ENCODE results near the gene IGF2BP2.
A peak's percentile ranks its signal among the peaks of the same experiment; 100 is the strongest.

Gene IGF2BP2

GRCh38 chr3:185678027-185678426, 146.8 kb downstream of the IGF2BP2 start:
- no peak overlapping the region for H4K91ac ChIP-seq (ENCODE audit: low read depth, low read length, poor library complexity)
- peaks cover 0 to 41% of the 10 kb centered on the region in 2 donors for H3K9me3 ChIP-seq (replicated peaks in 1 of 2; ENCODE audit: control insufficient read depth in 2 of 2, insufficient read depth in 1 of 2, low read depth in 1 of 2, low read length in 2 of 2)
- H4K8ac ChIP-seq (ENCODE audit: low read depth, low read length): no peak overlapping the region
- no peak overlapping the region for H2BK5ac ChIP-seq (ENCODE audit: low read length)
- no peak overlapping the region for H2BK120ac ChIP-seq (ENCODE audit: low read depth, low read length)
- no peak overlapping the region for H3K4ac ChIP-seq (ENCODE audit: low read length)
- no peak overlapping the region for H3K4me2 ChIP-seq (ENCODE audit: insufficient read depth, low read length, poor library complexity, severe bottlenecking)
- WGBS, 2 donors (ENCODE audit: extremely low coverage in 2 of 2, insufficient read length in 2 of 2, insufficient replicate concordance in 1 of 2): no CpG with 5 or more reads among the region's 1 CpG
- no peaks in the 10 kb centered on the region for H3K4me1 ChIP-seq (ENCODE audit: control insufficient read depth in 2 of 2, insufficient read depth in 1 of 2, low read depth in 1 of 2, low read length in 2 of 2)
- H3K9ac ChIP-seq (ENCODE audit: low read depth, low read length, poor library complexity): no peak overlapping the region
- H3K23ac ChIP-seq (ENCODE audit: low read depth, low read length, poor library complexity): no peak overlapping the region
- no peak overlapping the region for H2AFZ ChIP-seq (ENCODE audit: low read length)
- H3K79me1 ChIP-seq (ENCODE audit: low read depth, low read length): no peaks in the 10 kb centered on the region
- H2AK5ac ChIP-seq (ENCODE audit: low read depth, low read length): no peak overlapping the region
- no peak overlapping the region for H3K14ac ChIP-seq (ENCODE audit: low read length)
- peaks cover 28 to 94% of the 10 kb centered on the region in 2 donors for H3K36me3 ChIP-seq (replicated peaks in 1 of 2; ENCODE audit: control insufficient read depth in 2 of 2, insufficient read depth in 2 of 2, low read length in 2 of 2)
- no peak for DNase-seq (ENCODE audit: low spot score)
- H3K27ac ChIP-seq (replicated peaks; ENCODE audit: low read length): no peak overlapping the region
- no peak overlapping the region for H3K4me3 ChIP-seq (ENCODE audit: low read length in 2 of 2)
- H3K27me3 ChIP-seq (ENCODE audit: control insufficient read depth in 3 of 3, insufficient read depth in 3 of 3, low read depth in 1 of 3, low read length in 3 of 3): no peaks in the 10 kb centered on the region
- H3K18ac ChIP-seq (ENCODE audit: low read length): no peak overlapping the region
- no peak overlapping the region for H2BK12ac ChIP-seq (ENCODE audit: low read length)
- no peak overlapping the region for H2BK15ac ChIP-seq (ENCODE audit: low read length)

DNA sequence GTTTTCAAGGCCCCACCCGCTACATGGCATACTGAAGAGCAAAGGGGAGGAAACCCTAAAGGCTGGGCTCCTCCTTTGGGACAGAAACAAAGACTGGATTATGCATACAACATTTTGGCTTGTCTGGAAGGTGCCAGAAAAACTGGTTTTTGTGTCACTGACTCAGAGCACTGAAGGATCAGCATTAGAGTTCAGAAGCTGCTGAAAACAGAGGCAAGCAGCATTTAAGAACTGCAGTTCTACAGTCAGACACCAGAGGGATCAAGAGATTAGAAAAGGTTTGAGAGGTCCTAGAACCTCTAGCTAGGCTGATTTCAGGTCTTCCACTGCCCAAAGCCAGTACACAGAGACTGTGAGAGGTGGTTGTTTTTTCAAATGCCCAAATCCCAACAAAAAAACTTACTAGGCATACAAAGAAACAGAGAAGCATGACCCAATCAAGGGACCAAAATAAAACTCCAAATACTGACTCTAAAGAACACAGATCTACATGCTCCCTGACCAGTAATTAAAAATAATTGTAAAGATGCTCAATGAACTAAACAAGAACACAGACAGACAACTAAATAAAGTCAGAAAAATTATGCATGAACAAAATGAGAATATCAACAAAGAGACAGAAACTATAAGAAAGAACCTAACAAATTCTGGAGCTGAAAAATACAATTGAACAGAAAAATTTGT, 147.6 kb downstream of the IGF2BP2 start:
- H3K18ac ChIP-seq (ENCODE audit: low read length): no peak overlapping the region
- H3K4me2 ChIP-seq (ENCODE audit: insufficient read depth, low read length, poor library complexity, severe bottlenecking): no peak overlapping the region
- no peak overlapping the region for H2BK12ac ChIP-seq (ENCODE audit: low read length)
- no peaks in the 10 kb centered on the region for H3K79me1 ChIP-seq (ENCODE audit: low read depth, low read length)
- H2AFZ ChIP-seq (ENCODE audit: low read length): no peak overlapping the region
- DNase-seq (ENCODE audit: low spot score): peak; percentile 40
- no peak overlapping the region for H3K23ac ChIP-seq (ENCODE audit: low read depth, low read length, poor library complexity)
- H2AK5ac ChIP-seq (ENCODE audit: low read depth, low read length): no peak overlapping the region
- no peaks in the 10 kb centered on the region for H3K27me3 ChIP-seq (ENCODE audit: control insufficient read depth in 3 of 3, insufficient read depth in 3 of 3, low read depth in 1 of 3, low read length in 3 of 3)
- peaks cover 0 to 34% of the 10 kb centered on the region in 2 donors for H3K9me3 ChIP-seq (replicated peaks in 1 of 2; ENCODE audit: control insufficient read depth in 2 of 2, insufficient read depth in 1 of 2, low read depth in 1 of 2, low read length in 2 of 2)
- no peak overlapping the region for H2BK15ac ChIP-seq (ENCODE audit: low read length)
- H2BK120ac ChIP-seq (ENCODE audit: low read depth, low read length): no peak overlapping the region
- no peak overlapping the region for H4K91ac ChIP-seq (ENCODE audit: low read depth, low read length, poor library complexity)
- no peaks in the 10 kb centered on the region for H3K4me1 ChIP-seq (ENCODE audit: control insufficient read depth in 2 of 2, insufficient read depth in 1 of 2, low read depth in 1 of 2, low read length in 2 of 2)
- no peak overlapping the region for H3K4me3 ChIP-seq (ENCODE audit: low read length in 2 of 2)
- peaks cover 32 to 94% of the 10 kb centered on the region in 2 donors for H3K36me3 ChIP-seq (replicated peaks in 1 of 2; ENCODE audit: control insufficient read depth in 2 of 2, insufficient read depth in 2 of 2, low read length in 2 of 2)
- no CpG with 5 or more reads among the region's 1 CpG for WGBS, 2 donors (ENCODE audit: extremely low coverage in 2 of 2, insufficient read length in 2 of 2, insufficient replicate concordance in 1 of 2)
- no peak overlapping the region for H3K4ac ChIP-seq (ENCODE audit: low read length)
- no peak overlapping the region for H2BK5ac ChIP-seq (ENCODE audit: low read length)
- no peak overlapping the region for H3K27ac ChIP-seq (replicated peaks; ENCODE audit: low read length)
- no peak overlapping the region for H3K9ac ChIP-seq (ENCODE audit: low read depth, low read length, poor library complexity)
- H4K8ac ChIP-seq (ENCODE audit: low read depth, low read length): no peak overlapping the region
- H3K14ac ChIP-seq (ENCODE audit: low read length): no peak overlapping the region

DNA sequence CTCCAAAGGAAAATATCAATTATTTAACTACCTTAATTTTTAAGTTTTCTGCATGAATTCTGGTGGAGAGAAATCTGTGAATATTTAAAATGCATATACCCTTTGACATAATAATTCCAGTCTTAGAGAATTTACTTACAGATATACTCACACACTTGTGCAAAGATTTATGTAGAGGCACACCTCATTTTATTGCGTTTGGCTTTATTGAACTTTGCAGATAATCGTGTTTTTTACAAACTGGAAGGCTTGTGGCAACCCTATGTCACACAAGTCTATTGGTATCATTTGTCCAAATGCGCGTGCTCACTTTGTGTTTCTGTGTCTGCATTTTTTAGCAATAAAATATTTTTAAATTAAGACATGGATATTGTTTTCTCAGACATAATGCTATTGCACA, 157.3 kb downstream of the IGF2BP2 start:
- Histone ChIP-seq H3K36me3 (replicated peaks in 1 of 2; ENCODE audit: control insufficient read depth in 2 of 2, insufficient read depth in 2 of 2, low read length in 2 of 2) (peaks cover 20 to 93% of the 10 kb centered on the region in 2 donors), H3K14ac (ENCODE audit: low read length) (no peak overlapping the region), H3K4me1 (ENCODE audit: control insufficient read depth in 2 of 2, insufficient read depth in 1 of 2, low read depth in 1 of 2, low read length in 2 of 2) (no peaks in the 10 kb centered on the region), H3K4ac (ENCODE audit: low read length) (no peak overlapping the region), H3K27me3 (ENCODE audit: control insufficient read depth in 3 of 3, insufficient read depth in 3 of 3, low read depth in 1 of 3, low read length in 3 of 3) (no peaks in the 10 kb centered on the region), H4K91ac (ENCODE audit: low read depth, low read length, poor library complexity) (no peak overlapping the region), H4K8ac (ENCODE audit: low read depth, low read length) (no peak overlapping the region), H2AFZ (ENCODE audit: low read length) (no peak overlapping the region), H2BK5ac (ENCODE audit: low read length) (no peak overlapping the region), H3K4me2 (ENCODE audit: insufficient read depth, low read length, poor library complexity, severe bottlenecking) (no peak overlapping the region), H3K79me1 (ENCODE audit: low read depth, low read length) (no peaks in the 10 kb centered on the region), H3K9me3 (replicated peaks in 1 of 2; ENCODE audit: control insufficient read depth in 2 of 2, insufficient read depth in 1 of 2, low read depth in 1 of 2, low read length in 2 of 2) (peaks cover 1 to 14% of the 10 kb centered on the region in 2 donors), H2AK5ac (ENCODE audit: low read depth, low read length) (no peak overlapping the region), H3K27ac (replicated peaks; ENCODE audit: low read length) (no peak overlapping the region), H2BK12ac (ENCODE audit: low read length) (no peak overlapping the region), H2BK120ac (ENCODE audit: low read depth, low read length) (no peak overlapping the region), H3K23ac (ENCODE audit: low read depth, low read length, poor library complexity) (no peak overlapping the region), H2BK15ac (ENCODE audit: low read length) (no peak overlapping the region), H3K4me3 (ENCODE audit: low read length in 2 of 2) (no peak overlapping the region), H3K18ac (ENCODE audit: low read length) (no peak overlapping the region), H3K9ac (ENCODE audit: low read depth, low read length, poor library complexity) (no peak overlapping the region)
- DNase-seq (ENCODE audit: low spot score): no peak
- WGBS, 2 donors (ENCODE audit: extremely low coverage in 2 of 2, insufficient read length in 2 of 2, insufficient replicate concordance in 1 of 2): no CpG with 5 or more reads among the region's 4 CpGs

DNA sequence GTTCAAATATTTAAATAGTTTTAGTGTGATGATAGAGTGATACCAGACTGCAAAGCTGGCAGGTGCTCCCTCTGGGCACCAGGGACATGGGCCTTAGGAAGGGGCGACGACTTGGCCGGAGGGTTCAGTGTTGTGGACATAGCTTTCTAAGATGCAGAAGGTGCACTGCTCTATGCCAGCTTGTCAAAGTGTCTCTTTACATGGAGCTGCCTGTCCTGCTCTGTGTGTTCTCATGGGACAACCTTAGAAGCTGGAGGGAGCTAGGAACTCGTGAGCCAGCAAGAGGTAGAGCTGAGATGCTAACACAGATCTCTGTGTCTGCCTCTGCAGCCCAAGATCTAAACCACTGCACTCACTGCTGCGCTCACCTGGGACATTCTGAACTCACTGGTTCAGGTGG, 160.9 kb downstream of the IGF2BP2 start:
- no peaks in the 10 kb centered on the region for H3K27me3 ChIP-seq (ENCODE audit: control insufficient read depth in 3 of 3, insufficient read depth in 3 of 3, low read depth in 1 of 3, low read length in 3 of 3)
- no peak for DNase-seq (ENCODE audit: low spot score)
- no peak overlapping the region for H2AFZ ChIP-seq (ENCODE audit: low read length)
- H4K91ac ChIP-seq (ENCODE audit: low read depth, low read length, poor library complexity): no peak overlapping the region
- no peaks in the 10 kb centered on the region for H3K4me1 ChIP-seq (ENCODE audit: control insufficient read depth in 2 of 2, insufficient read depth in 1 of 2, low read depth in 1 of 2, low read length in 2 of 2)
- H3K4me2 ChIP-seq (ENCODE audit: insufficient read depth, low read length, poor library complexity, severe bottlenecking): no peak overlapping the region
- peak overlapping the region; percentile 10 for H3K23ac ChIP-seq (ENCODE audit: low read depth, low read length, poor library complexity)
- H3K14ac ChIP-seq (ENCODE audit: low read length): no peak overlapping the region
- H3K79me1 ChIP-seq (ENCODE audit: low read depth, low read length): no peaks in the 10 kb centered on the region
- H2BK5ac ChIP-seq (ENCODE audit: low read length): no peak overlapping the region
- no peak overlapping the region for H2AK5ac ChIP-seq (ENCODE audit: low read depth, low read length)
- no peak overlapping the region for H4K8ac ChIP-seq (ENCODE audit: low read depth, low read length)
- H3K4me3 ChIP-seq (ENCODE audit: low read length in 2 of 2): no peak overlapping the region
- H3K27ac ChIP-seq (replicated peaks; ENCODE audit: low read length): no peak overlapping the region
- H3K18ac ChIP-seq (ENCODE audit: low read length): no peak overlapping the region
- H3K9me3 ChIP-seq (replicated peaks in 1 of 2; ENCODE audit: control insufficient read depth in 2 of 2, insufficient read depth in 1 of 2, low read depth in 1 of 2, low read length in 2 of 2): peaks cover 1 to 14% of the 10 kb centered on the region in 2 donors
- no peak overlapping the region for H2BK120ac ChIP-seq (ENCODE audit: low read depth, low read length)
- no peak overlapping the region for H3K9ac ChIP-seq (ENCODE audit: low read depth, low read length, poor library complexity)
- no CpG with 5 or more reads among the region's 5 CpGs for whole genome bisulfite sequencing, 2 donors (ENCODE audit: extremely low coverage in 2 of 2, insufficient read length in 2 of 2, insufficient replicate concordance in 1 of 2)
- no peak overlapping the region for H3K4ac ChIP-seq (ENCODE audit: low read length)
- no peak overlapping the region for H2BK15ac ChIP-seq (ENCODE audit: low read length)
- H3K36me3 ChIP-seq (replicated peaks in 1 of 2; ENCODE audit: control insufficient read depth in 2 of 2, insufficient read depth in 2 of 2, low read length in 2 of 2): peaks cover 12 to 73% of the 10 kb centered on the region in 2 donors
- H2BK12ac ChIP-seq (ENCODE audit: low read length): no peak overlapping the region

All from neuronal stem cell (in vitro differentiated cells).